ENCODE measurements around the gene KIF26B. TPM values are rescaled to one million over a fixed set of nuclear protein-coding genes. Genes with fewer than 3 reads are reported as not detected.

The KIF26B gene
- polyA plus RNA-seq, 1 donor from 2014 or later: 6.3 TPM

GRCh38 chr1:245500546-245500945 lies 345.8 kb downstream of the KIF26B start:
- Histone ChIP-seq H2AFZ (ENCODE audit: low read depth, low read length) (no peak overlapping the region), H3K4me3 (ENCODE audit: low read length) (no peak overlapping the region), H3F3A (ENCODE audit: insufficient read depth, low read length, poor library complexity, severe bottlenecking) (no peaks in the 10 kb centered on the region), H3K9me3 (ENCODE audit: low read length) (no peaks in the 10 kb centered on the region), H3K27me3 (ENCODE audit: insufficient read depth, low read depth, low read length) (no peaks in the 10 kb centered on the region), H4K20me1 (ENCODE audit: insufficient read depth) (no peaks in the 10 kb centered on the region), H3K9ac (ENCODE audit: low read length) (no peak overlapping the region), H3K36me3 (ENCODE audit: insufficient read depth, low read length) (no peaks in the 10 kb centered on the region), H3K79me2 (replicated peaks; ENCODE audit: insufficient read depth, low read length) (no peaks in the 10 kb centered on the region), H3K9me2 (ENCODE audit: insufficient read depth, low read length) (no peaks in the 10 kb centered on the region), H3K27ac (ENCODE audit: low read length) (no peak overlapping the region), H3K4me2 (ENCODE audit: low read length) (no peak overlapping the region)
- no peak for TF ChIP-seq TAF1 (IDR thresholded peaks at IDR 0.05; ENCODE audit: low read depth)
- no peak for TF ChIP-seq EP300 (conservative IDR thresholded peaks at IDR 0.05; ENCODE audit: poor library complexity, severe bottlenecking)
- TF ChIP-seq MXI1 (conservative IDR thresholded peaks at IDR 0.05; ENCODE audit: poor library complexity, severe bottlenecking): no peak
- no peak for TF ChIP-seq POLR2AphosphoS5 (IDR thresholded peaks at IDR 0.05)
- no peak for TF ChIP-seq SMC3 (conservative IDR thresholded peaks at IDR 0.05; ENCODE audit: poor library complexity)
- no peak for TF ChIP-seq EZH2 (IDR thresholded peaks at IDR 0.05; ENCODE audit: borderline replicate concordance, insufficient read depth, low read length, poor library complexity, severe bottlenecking)

DNA sequence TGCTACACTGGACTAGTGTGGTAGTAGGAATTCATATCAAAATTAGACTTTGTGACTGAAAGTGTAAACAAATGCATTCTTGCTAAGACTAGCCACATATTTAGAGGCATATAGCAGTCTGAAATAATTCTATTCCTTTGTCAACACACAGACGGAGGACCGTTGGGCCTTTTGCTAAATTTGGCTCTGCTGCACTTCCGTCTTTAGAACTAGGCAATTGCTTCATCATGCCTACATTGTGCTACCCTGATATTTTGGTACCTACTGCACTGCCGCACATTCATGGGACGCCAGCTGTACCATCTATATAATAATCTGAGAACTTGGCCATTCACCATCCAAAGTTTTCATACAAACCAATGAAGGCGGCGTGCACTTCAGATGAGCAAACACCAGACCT lies 346.8 kb downstream of the KIF26B start:
- no peak for TF ChIP-seq POLR2AphosphoS5 (IDR thresholded peaks at IDR 0.05)
- no peak for TF ChIP-seq SMC3 (conservative IDR thresholded peaks at IDR 0.05; ENCODE audit: poor library complexity)
- no peak for TF ChIP-seq MXI1 (conservative IDR thresholded peaks at IDR 0.05; ENCODE audit: poor library complexity, severe bottlenecking)
- TF ChIP-seq CTCF (IDR thresholded peaks at IDR 0.05; ENCODE audit: poor library complexity, severe bottlenecking): no peak
- TF ChIP-seq EZH2 (IDR thresholded peaks at IDR 0.05; ENCODE audit: borderline replicate concordance, insufficient read depth, low read length, poor library complexity, severe bottlenecking): no peak
- TF ChIP-seq EP300 (conservative IDR thresholded peaks at IDR 0.05; ENCODE audit: poor library complexity, severe bottlenecking): no peak
- TF ChIP-seq TAF1 (IDR thresholded peaks at IDR 0.05; ENCODE audit: low read depth): no peak
- no peak for TF ChIP-seq RAD21 (conservative IDR thresholded peaks at IDR 0.05)
- TF ChIP-seq, protein P1, sequence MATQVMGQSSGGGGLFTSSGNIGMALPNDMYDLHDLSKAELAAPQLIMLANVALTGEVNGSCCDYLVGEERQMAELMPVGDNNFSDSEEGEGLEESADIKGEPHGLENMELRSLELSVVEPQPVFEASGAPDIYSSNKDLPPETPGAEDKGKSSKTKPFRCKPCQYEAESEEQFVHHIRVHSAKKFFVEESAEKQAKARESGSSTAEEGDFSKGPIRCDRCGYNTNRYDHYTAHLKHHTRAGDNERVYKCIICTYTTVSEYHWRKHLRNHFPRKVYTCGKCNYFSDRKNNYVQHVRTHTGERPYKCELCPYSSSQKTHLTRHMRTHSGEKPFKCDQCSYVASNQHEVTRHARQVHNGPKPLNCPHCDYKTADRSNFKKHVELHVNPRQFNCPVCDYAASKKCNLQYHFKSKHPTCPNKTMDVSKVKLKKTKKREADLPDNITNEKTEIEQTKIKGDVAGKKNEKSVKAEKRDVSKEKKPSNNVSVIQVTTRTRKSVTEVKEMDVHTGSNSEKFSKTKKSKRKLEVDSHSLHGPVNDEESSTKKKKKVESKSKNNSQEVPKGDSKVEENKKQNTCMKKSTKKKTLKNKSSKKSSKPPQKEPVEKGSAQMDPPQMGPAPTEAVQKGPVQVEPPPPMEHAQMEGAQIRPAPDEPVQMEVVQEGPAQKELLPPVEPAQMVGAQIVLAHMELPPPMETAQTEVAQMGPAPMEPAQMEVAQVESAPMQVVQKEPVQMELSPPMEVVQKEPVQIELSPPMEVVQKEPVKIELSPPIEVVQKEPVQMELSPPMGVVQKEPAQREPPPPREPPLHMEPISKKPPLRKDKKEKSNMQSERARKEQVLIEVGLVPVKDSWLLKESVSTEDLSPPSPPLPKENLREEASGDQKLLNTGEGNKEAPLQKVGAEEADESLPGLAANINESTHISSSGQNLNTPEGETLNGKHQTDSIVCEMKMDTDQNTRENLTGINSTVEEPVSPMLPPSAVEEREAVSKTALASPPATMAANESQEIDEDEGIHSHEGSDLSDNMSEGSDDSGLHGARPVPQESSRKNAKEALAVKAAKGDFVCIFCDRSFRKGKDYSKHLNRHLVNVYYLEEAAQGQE (IDR thresholded peaks at IDR 0.05; ENCODE audit: borderline replicate concordance): no peak

More for the DNA sequence above, 346.8 kb downstream of the KIF26B start:
- Histone ChIP-seq H4K20me1 (ENCODE audit: insufficient read depth) (no peaks in the 10 kb centered on the region), H3K79me2 (replicated peaks; ENCODE audit: insufficient read depth, low read length) (no peaks in the 10 kb centered on the region), H3K36me3 (ENCODE audit: insufficient read depth, low read length) (no peaks in the 10 kb centered on the region), H3K9ac (ENCODE audit: low read length) (no peak overlapping the region), H3K27ac (ENCODE audit: low read length) (no peak overlapping the region), H3K4me2 (ENCODE audit: low read length) (no peak overlapping the region), H3K9me3 (ENCODE audit: low read length) (no peaks in the 10 kb centered on the region), H3K4me3 (ENCODE audit: low read length) (no peak overlapping the region), H3K9me2 (ENCODE audit: insufficient read depth, low read length) (no peaks in the 10 kb centered on the region), H3K27me3 (ENCODE audit: insufficient read depth, low read depth, low read length) (no peaks in the 10 kb centered on the region), H2AFZ (ENCODE audit: low read depth, low read length) (no peak overlapping the region), H3F3A (ENCODE audit: insufficient read depth, low read length, poor library complexity, severe bottlenecking) (no peaks in the 10 kb centered on the region)

All from neural cell (in vitro differentiated cells).